Activated CD8-positive, alpha-beta memory T cell treated with anti-CD3 and anti-CD28 coated beads, Interleukin-2, amount 50 U/mL, for 1 hour (primary cell): ENCODE data around the gene CCZ1B.
"Not testable (repeated sequence)": the region's sequence is repeated elsewhere in the genome, so short reads cannot be mapped to it uniquely, and the experiment has no call there.

Experiments used
- DNase-seq: peaks from one replicate; pipeline ENCODE4 v3.0.0-alpha.2; 2020; ENCODE audit errors: extremely low read depth

CCZ1B gene

DNA sequence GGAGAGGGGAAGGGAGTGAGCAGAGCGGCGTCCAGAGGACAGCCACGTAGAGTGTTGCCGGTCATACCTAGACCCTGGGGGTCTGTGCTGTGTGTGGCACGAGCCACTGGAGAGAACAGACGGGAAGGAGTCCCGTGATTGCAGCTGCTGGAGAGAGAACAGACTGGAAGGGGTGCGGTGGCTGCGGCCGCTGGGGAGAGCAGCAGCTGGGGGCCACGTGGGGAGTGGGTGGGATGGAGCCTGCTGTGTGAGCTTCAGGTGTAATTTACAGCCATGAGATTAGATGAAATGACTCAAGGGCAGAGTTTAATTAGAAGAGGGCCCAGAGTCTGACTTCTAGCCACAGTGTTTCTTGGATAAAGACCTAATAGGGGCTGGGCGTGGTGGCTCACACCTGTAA is 76.7 kb downstream of the CCZ1B start:
- DNase-seq: not testable (repeated sequence)
